Measurements from ENCODE around the gene GARIN5B. TPM values are rescaled to one million over a fixed set of nuclear protein-coding genes. Genes with fewer than 3 reads are reported as not detected.
"Not testable (repeated sequence)": the region's sequence is repeated elsewhere in the genome, so short reads cannot be mapped to it uniquely, and the experiment has no call there.

The GARIN5B gene
- total RNA-seq (not detected), polyA plus RNA-seq (not detected)

DNA sequence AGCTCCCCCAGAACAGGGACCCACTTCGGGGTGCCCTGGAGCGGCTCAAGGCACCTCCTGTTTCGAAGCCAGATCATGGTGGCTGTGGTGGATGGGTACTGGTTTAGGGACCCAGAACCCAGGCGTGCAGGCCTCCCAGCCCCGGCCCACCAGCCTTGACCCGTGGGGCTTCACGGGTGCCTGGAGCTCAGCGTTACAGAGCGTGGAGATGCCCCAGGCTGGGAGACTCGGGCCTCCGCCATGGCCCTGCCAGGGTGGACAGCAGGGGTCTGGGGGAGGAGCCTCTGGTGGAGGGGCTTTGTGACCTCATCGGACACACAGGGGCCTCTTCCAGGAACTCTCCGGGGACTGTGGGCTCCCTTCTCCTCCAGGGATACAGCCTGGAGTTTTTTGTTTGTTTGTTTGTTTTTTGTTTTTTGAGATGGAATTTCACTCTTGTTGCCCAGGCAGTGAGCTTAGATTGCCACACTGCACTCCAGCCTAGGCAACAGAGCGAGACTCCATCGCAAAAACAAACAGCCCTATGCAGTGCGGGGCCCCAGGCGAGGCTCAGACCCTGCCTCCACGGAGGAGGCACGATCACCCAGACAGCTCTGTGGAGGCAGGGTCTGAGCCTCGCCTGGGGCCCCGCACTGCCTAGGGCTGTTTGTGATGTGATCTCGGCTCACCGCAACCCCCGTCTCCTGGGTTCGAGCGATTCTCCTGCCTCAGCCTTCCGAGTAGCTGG lies at the start of gene GARIN5B:
Gene GARIN5B, minus strand, starts transcription at position 271 of the 727 bp plus-strand sequence. Its CDS starts 194 bp downstream, at position 77.
- ChIA-PET CTCF (ENCODE audit: partially characterized antibody) (interaction anchor here (0.6 kb wide), 1 partner anchor 152 kb away, joined by 3 read pairs; no protein-coding TSS in a partner anchor), POLR2A (ENCODE audit: partially characterized antibody) (no interaction called here)
- no peaks in the 10 kb centered on the region for H3K4me1 Mint-ChIP-seq
- intact Hi-C loops (cut with micrococcal nuclease) = no loop called here
- H3K36me3 Mint-ChIP-seq = no peaks in the 10 kb centered on the region
- DNase-seq = no peak
- Histone ChIP-seq H3K9me3 (ENCODE audit: control insufficient read depth in 1 of 2, low read length in 2 of 2) (no peaks in the 10 kb centered on the region), H3K27me3 (ENCODE audit: insufficient read depth, low read length) (no peaks in the 10 kb centered on the region), H3K36me3 (ENCODE audit: insufficient read depth, low read length) (no peaks in the 10 kb centered on the region), H3K4me3 (ENCODE audit: low read length in 2 of 2) (no peak within 1 kb of the TSS), H3K27ac (ENCODE audit: low read depth, low read length) (no peak within 1 kb of the TSS), H3K4me1 (ENCODE audit: insufficient read depth, low read length) (no peaks in the 10 kb centered on the region)
- no peak within 1 kb of the TSS for H3K4me3 Mint-ChIP-seq
- H3K27me3 Mint-ChIP-seq = peaks cover 5 to 10% of the 10 kb centered on the region in 2 donors
- no peak within 1 kb of the TSS for H3K27ac Mint-ChIP-seq
- H3K9me3 Mint-ChIP-seq = no peaks in the 10 kb centered on the region

DNA sequence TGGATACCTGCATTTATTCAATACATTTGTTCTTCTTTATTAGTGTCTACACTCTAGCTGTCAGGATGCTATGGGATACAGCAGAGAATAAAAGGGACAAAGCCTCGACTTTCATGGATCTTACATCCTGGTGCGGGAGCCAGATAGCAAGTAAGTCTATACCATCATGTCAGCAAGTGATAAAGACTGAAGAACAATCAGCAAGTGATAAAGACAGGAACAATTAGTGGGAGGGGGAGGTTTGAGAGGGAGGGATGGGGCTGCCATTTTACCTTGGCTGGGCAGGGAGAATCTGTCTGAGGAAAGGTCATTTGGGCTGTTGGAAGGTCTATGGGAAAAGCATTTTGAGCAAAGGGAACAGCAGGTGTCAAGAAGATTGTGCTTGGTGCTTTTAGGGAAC lies 47.1 kb upstream of the GARIN5B start:
- H3K4me3 Mint-ChIP-seq = peak overlapping the region in 1 of 8 donors; percentile 53
- peaks cover 24% of the 10 kb centered on the region for H3K4me1 ChIP-seq (ENCODE audit: insufficient read depth, low read length)
- ChIA-PET POLR2A (ENCODE audit: partially characterized antibody) (interaction anchor here (1.2 to 8.5 kb wide), 3 partner anchors 21 to 153 kb away, joined by 3 to 247 read pairs (median 60); partner anchors contain the start of genes ISOC2, PPP6R1, RPL28 and TMEM238), CTCF (ENCODE audit: partially characterized antibody) (interaction anchor here (0.8 to 2.0 kb wide), 2 partner anchors 57 to 93 kb away, joined by 3 to 6 read pairs; no protein-coding TSS in a partner anchor)
- H3K9me3 Mint-ChIP-seq = peaks cover 0 to 17% (median 0%) of the 10 kb centered on the region in 8 donors
- H3K4me1 Mint-ChIP-seq = peaks cover 22 to 31% (median 28%) of the 10 kb centered on the region in 4 donors
- peak overlapping the region in 2 of 7 donors; percentile 50 to 99 for H3K27ac Mint-ChIP-seq
- no peak overlapping the region for H3K27ac ChIP-seq (ENCODE audit: low read depth, low read length)
- no peaks in the 10 kb centered on the region for H3K27me3 Mint-ChIP-seq
- H3K36me3 Mint-ChIP-seq = peaks cover 7 to 22% of the 10 kb centered on the region in 2 donors
- no peak for DNase-seq
- peaks cover 4% of the 10 kb centered on the region for H3K36me3 ChIP-seq (ENCODE audit: insufficient read depth, low read length)
- H3K4me3 ChIP-seq (ENCODE audit: low read length in 2 of 2) = no peak overlapping the region
- intact Hi-C loops (cut with micrococcal nuclease) = no loop called here
- no peaks in the 10 kb centered on the region for H3K27me3 ChIP-seq (ENCODE audit: insufficient read depth, low read length)
- no peaks in the 10 kb centered on the region for H3K9me3 ChIP-seq (ENCODE audit: control insufficient read depth in 1 of 2, low read length in 2 of 2)

DNA sequence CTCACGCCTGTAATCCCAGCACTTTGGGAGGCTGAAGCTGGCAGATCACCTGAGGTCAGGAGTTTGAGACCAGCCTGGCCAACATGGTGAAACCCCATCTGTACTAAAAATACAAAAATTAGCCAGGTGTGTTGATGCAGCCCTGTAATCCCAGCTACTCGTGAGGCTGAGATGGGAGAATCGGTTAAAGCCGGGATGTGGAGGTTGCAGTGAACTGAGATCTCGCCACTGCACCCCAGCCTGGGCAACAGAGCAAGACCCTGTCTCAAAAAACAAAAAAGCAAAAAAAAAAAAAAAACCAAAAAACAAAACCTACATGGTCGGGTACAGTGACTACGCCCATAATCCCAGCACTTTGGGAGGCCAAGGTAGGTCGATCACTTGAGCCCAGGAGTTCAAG lies 46.1 kb upstream of the GARIN5B start:
- CTCF ChIA-PET (ENCODE audit: partially characterized antibody) = interaction anchor here (0.7 to 2.4 kb wide), 9 partner anchors 10 to 152 kb away, joined by 3 to 14 read pairs (median 3); no protein-coding TSS in a partner anchor
- H3K9me3 Mint-ChIP-seq = peaks cover 0 to 17% (median 0%) of the 10 kb centered on the region in 8 donors
- peak overlapping the region in 7 of 8 donors; percentile 7 to 95 (median 58) for H3K4me3 Mint-ChIP-seq

DNA sequence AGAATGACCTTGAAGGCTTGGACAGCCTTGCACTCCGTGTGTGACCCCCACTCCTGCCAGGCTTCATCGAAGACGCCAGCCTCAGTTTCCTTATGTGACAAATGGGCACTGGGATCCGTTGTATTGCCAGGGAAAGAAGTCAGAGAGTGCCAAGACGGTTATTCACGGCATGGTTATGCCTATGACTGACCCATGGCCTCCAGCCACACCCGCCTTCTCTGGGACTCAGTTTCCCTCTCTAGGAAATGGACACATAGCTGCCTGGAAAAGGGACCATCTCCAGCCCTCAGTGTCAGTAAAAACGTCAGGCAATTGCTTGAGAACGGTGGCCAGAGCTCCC lies 45.4 kb upstream of the GARIN5B start:
- H3K4me3 Mint-ChIP-seq = peak overlapping the region; percentile 89 to 96 (median 93)
- peak overlapping the region; percentile 64 to 69 for H3K4me3 ChIP-seq (ENCODE audit: low read length in 2 of 2)
- H3K9me3 ChIP-seq (ENCODE audit: control insufficient read depth in 1 of 2, low read length in 2 of 2) = no peaks in the 10 kb centered on the region
- H3K27ac ChIP-seq (ENCODE audit: low read depth, low read length) = peak overlapping the region; percentile 99
- intact Hi-C loops (cut with micrococcal nuclease) = loop anchor here (1.0 to 5.0 kb wide), 5 partner anchors 23 to 234 kb away; partner anchors contain the start of genes ISOC2, KMT5C, PPP6R1 and RPL28
- CTCF ChIA-PET (ENCODE audit: partially characterized antibody) = interaction anchor here (0.7 to 2.4 kb wide), 5 partner anchors 11 to 107 kb away, joined by 3 to 14 read pairs (median 6); no protein-coding TSS in a partner anchor
- POLR2A ChIA-PET (ENCODE audit: partially characterized antibody) = interaction anchor here (0.7 to 8.5 kb wide), 10 partner anchors 13 to 191 kb away, joined by 3 to 247 read pairs (median 10); partner anchors contain the start of genes FIZ1, HSPBP1, KMT5C and PPP6R1
- H3K9me3 Mint-ChIP-seq = peaks cover 0 to 17% (median 0%) of the 10 kb centered on the region in 8 donors
- H3K27me3 Mint-ChIP-seq = no peaks in the 10 kb centered on the region
- peaks cover 10 to 30% of the 10 kb centered on the region in 2 donors for H3K36me3 Mint-ChIP-seq
- peaks cover 8% of the 10 kb centered on the region for H3K36me3 ChIP-seq (ENCODE audit: insufficient read depth, low read length)
- no peak for DNase-seq
- H3K4me1 ChIP-seq (ENCODE audit: insufficient read depth, low read length) = peaks cover 24% of the 10 kb centered on the region
- peaks cover 22 to 32% (median 28%) of the 10 kb centered on the region in 4 donors for H3K4me1 Mint-ChIP-seq
- no peaks in the 10 kb centered on the region for H3K27me3 ChIP-seq (ENCODE audit: insufficient read depth, low read length)
- peak overlapping the region; percentile 98 to 100 (median 99) for H3K27ac Mint-ChIP-seq

More for the DNA sequence above, 46.1 kb upstream of the GARIN5B start:
- not testable (repeated sequence) for H3K9me3 ChIP-seq (ENCODE audit: control insufficient read depth in 1 of 2, low read length in 2 of 2); H3K4me3 ChIP-seq (ENCODE audit: low read length in 2 of 2); H3K36me3 ChIP-seq (ENCODE audit: insufficient read depth, low read length); DNase-seq; H3K27ac ChIP-seq (ENCODE audit: low read depth, low read length); H3K27me3 Mint-ChIP-seq; H3K27me3 ChIP-seq (ENCODE audit: insufficient read depth, low read length)
- peaks cover 24% of the 10 kb centered on the region for H3K4me1 ChIP-seq (ENCODE audit: insufficient read depth, low read length)
- Mint-ChIP-seq H3K36me3 (peaks cover 7 to 24% of the 10 kb centered on the region in 2 donors), H3K4me1 (peaks cover 22 to 32% (median 28%) of the 10 kb centered on the region in 4 donors), H3K27ac (peak overlapping the region; percentile 52 to 100 (median 99))
- POLR2A ChIA-PET (ENCODE audit: partially characterized antibody) = interaction anchor here (0.7 to 8.5 kb wide), 12 partner anchors 9 to 291 kb away, joined by 3 to 247 read pairs (median 6); partner anchors contain the start of genes FIZ1, HSPBP1, ISOC2 and KMT5C
- intact Hi-C loops (cut with micrococcal nuclease) = loop anchor here (5.0 kb wide), 1 partner anchor 233 kb away; the partner anchor contains the start of genes ZNF580 and ZNF581

DNA sequence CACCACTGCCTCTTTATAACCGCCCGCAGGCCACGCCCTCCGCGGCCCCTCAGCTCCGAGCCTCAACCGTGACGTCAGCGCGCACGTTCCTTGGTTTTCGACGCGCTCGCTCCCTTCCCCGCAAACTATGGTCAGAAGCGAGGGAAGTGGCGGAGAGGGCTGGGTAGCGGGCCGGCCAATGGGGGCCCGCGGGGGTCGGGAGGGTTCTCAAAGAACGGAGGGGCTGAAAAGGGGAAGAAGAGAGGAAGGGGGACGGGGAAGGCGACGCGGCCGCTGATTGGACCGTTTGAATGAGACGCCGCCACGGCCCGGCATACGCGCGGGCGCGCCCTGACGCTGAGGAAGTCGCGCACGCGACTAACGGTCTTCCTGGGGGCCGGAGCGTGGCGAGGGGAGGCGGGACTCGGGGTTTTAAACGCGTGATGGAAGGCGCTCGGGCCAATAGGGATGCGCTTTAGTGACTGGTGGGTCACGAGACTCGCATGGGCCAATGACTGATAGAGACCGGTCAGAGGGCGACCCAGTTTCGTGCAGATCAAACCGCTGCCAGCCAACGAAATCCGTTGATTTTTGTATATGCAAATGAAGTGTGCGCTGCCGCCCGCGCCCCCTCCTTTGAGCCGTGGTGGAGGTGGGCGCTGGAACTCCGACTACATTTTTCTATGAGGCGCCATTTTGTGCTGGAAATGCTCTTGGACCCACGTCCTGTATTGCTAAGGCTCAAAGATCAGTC lies 44.9 kb upstream of the GARIN5B start:
- H3K27me3 ChIP-seq (ENCODE audit: insufficient read depth, low read length) = no peaks in the 10 kb centered on the region
- H3K27ac ChIP-seq (ENCODE audit: low read depth, low read length) = peak overlapping the region; percentile 99
- peaks cover 13% of the 10 kb centered on the region for H3K36me3 ChIP-seq (ENCODE audit: insufficient read depth, low read length)
- Mint-ChIP-seq H3K36me3 (peaks cover 15 to 34% of the 10 kb centered on the region in 2 donors), H3K4me3 (peak overlapping the region; percentile 89 to 96 (median 93)), H3K9me3 (peaks cover 0 to 17% (median 0%) of the 10 kb centered on the region in 8 donors), H3K27me3 (no peaks in the 10 kb centered on the region), H3K4me1 (peaks cover 22 to 32% (median 28%) of the 10 kb centered on the region in 4 donors), H3K27ac (peak overlapping the region; percentile 98 to 100 (median 99))
- peak; percentile 96 to 99 (median 98) for DNase-seq
- H3K4me3 ChIP-seq (ENCODE audit: low read length in 2 of 2) = peak overlapping the region; percentile 64 to 69
- peaks cover 24% of the 10 kb centered on the region for H3K4me1 ChIP-seq (ENCODE audit: insufficient read depth, low read length)
- ChIA-PET POLR2A (ENCODE audit: partially characterized antibody) (interaction anchor here (0.6 to 8.5 kb wide), 28 partner anchors 9 to 290 kb away, joined by 3 to 247 read pairs (median 6); partner anchors contain the start of genes BRSK1, FIZ1, HSPBP1 and ISOC2), CTCF (ENCODE audit: partially characterized antibody) (interaction anchor here (1.2 to 2.4 kb wide), 2 partner anchors 11 to 23 kb away, joined by 5 to 14 read pairs; no protein-coding TSS in a partner anchor)
- no peaks in the 10 kb centered on the region for H3K9me3 ChIP-seq (ENCODE audit: control insufficient read depth in 1 of 2, low read length in 2 of 2)
- intact Hi-C loops (cut with micrococcal nuclease) = loop anchor here (1.0 to 5.0 kb wide), 5 partner anchors 23 to 234 kb away; partner anchors contain the start of genes ISOC2, KMT5C, PPP6R1 and RPL28

DNA sequence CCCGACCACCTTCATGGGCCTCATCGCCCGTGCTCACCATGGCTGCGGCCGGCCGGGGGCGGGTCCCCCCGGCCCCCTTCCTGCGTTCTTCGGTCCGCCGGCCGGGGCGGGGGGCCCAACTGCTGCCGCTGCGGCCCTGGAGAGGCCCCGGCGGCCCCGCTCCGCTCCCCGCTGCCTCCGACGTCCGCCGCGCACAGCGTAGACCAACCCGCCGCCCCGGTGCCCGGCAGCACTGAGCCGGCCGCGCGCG lies 44.4 kb upstream of the GARIN5B start, which contains the start of gene UBE2S:
Gene UBE2S, minus strand, starts transcription at position 239 of the 250 bp plus-strand sequence. Its CDS starts 199 bp downstream, at position 40.
- Mint-ChIP-seq H3K27ac (peak within 1 kb of the TSS; percentile 98 to 100 (median 99)), H3K4me3 (peak within 1 kb of the TSS; percentile 89 to 96 (median 93)), H3K9me3 (peaks cover 0 to 17% (median 0%) of the 10 kb centered on the region in 8 donors), H3K36me3 (peaks cover 18 to 39% of the 10 kb centered on the region in 2 donors), H3K4me1 (peaks cover 22 to 32% (median 28%) of the 10 kb centered on the region in 4 donors)
- ChIA-PET CTCF (ENCODE audit: partially characterized antibody) (interaction anchor here (2.4 kb wide), 1 partner anchor 12 kb away, joined by 14 read pairs; no protein-coding TSS in a partner anchor), POLR2A (ENCODE audit: partially characterized antibody) (interaction anchor here (0.6 to 8.5 kb wide), 28 partner anchors 9 to 1270 kb away, joined by 3 to 247 read pairs (median 5); partner anchors contain the start of genes BRSK1, CNOT3, FIZ1 and HSPBP1)
- Histone ChIP-seq H3K27ac (ENCODE audit: low read depth, low read length) (peak within 1 kb of the TSS; percentile 99), H3K36me3 (ENCODE audit: insufficient read depth, low read length) (peaks cover 18% of the 10 kb centered on the region), H3K4me1 (ENCODE audit: insufficient read depth, low read length) (peaks cover 24% of the 10 kb centered on the region), H3K4me3 (ENCODE audit: low read length in 2 of 2) (peak within 1 kb of the TSS; percentile 64 to 69)
- not testable (repeated sequence) for H3K9me3 ChIP-seq (ENCODE audit: control insufficient read depth in 1 of 2, low read length in 2 of 2); DNase-seq; H3K27me3 Mint-ChIP-seq; H3K27me3 ChIP-seq (ENCODE audit: insufficient read depth, low read length)
- intact Hi-C loops (cut with micrococcal nuclease) = loop anchor here (5.0 kb wide), 1 partner anchor 235 kb away; the partner anchor contains the start of genes ZNF580 and ZNF581

Measured in CD4-positive, alpha-beta memory T cell (primary cell).